22Rv1 (cell line): ENCODE measurements around the gene TCN2.
"Not testable (repeated sequence)": the region's sequence is repeated elsewhere in the genome, so short reads cannot be mapped to it uniquely, and the experiment has no call there.

Source experiments
- H3K27ac ChIP-seq: fragments of 450-650 bp; 2 replicates; pipeline ENCODE4 v1.5.1; 2017
- CTCF ChIP-seq: fragments of 450-650 bp; IDR thresholded peaks from 2 replicates; pipeline ENCODE4 v1.5.1; 2017; ENCODE audit warnings: mild to moderate bottlenecking
- ZFX ChIP-seq: fragments of 450-650 bp; IDR thresholded peaks from 2 replicates; pipeline ENCODE4 v1.6.1; 2017; ENCODE audit warnings: antibody characterized with exemption, borderline replicate concordance

TCN2 gene

GRCh38 chr22:30564045-30564760 is 42.8 kb upstream of the TCN2 start:
- H3K27ac ChIP-seq: no peak overlapping the region
- TF ChIP-seq CTCF: no peak
- TF ChIP-seq ZFX: no peak

- TF ChIP-seq ZFX (no peak), CTCF (no peak)
- no peak overlapping the region for H3K27ac ChIP-seq
These were observed 42.2 kb upstream of the TCN2 start for GRCh38 chr22:30564761-30565119.

GRCh38 chr22:30565341-30565740 is 41.6 kb upstream of the TCN2 start:
- H3K27ac ChIP-seq: no peak overlapping the region
- TF ChIP-seq CTCF: no peak

- TF ChIP-seq ZFX: no peak
- no peak for TF ChIP-seq CTCF
These were observed 40.8 kb upstream of the TCN2 start for GRCh38 chr22:30566125-30566524.

GRCh38 chr22:30567277-30567676 is 39.7 kb upstream of the TCN2 start:
- not testable (repeated sequence) for H3K27ac ChIP-seq

More at GRCh38 chr22:30566125-30566524, 40.8 kb upstream of the TCN2 start:
- H3K27ac ChIP-seq: peak overlapping the region; percentile 27; the same call in 1 of the 2 replicates

- TF ChIP-seq CTCF (no peak), ZFX (no peak)
These were observed 38.7 kb upstream of the TCN2 start for GRCh38 chr22:30568137-30568805.

GRCh38 chr22:30569674-30570202 is 37.2 kb upstream of the TCN2 start:
- H3K27ac ChIP-seq: no peak overlapping the region
- no peak for TF ChIP-seq ZFX
- no peak for TF ChIP-seq CTCF

More at GRCh38 chr22:30568137-30568805, 38.7 kb upstream of the TCN2 start:
- H3K27ac ChIP-seq: no peak overlapping the region
